Measurements from ENCODE around the gene KLK14. TPM values are rescaled to one million over a fixed set of nuclear protein-coding genes. Genes with fewer than 3 reads are reported as not detected.

Gene KLK14
- total RNA-seq, 2 donors from 2014 or later = not detected

GRCh38 chr19:51101171-51101865 is 18.6 kb upstream of the KLK14 start:
- no peaks in the 10 kb centered on the region for H3K27me3 ChIP-seq
- WGBS, 2 donors = 24 to 25% methylated on average over 5 of the region's 5 CpGs
- peak in 1 of 4 donors; percentile 54 for DNase-seq
- no peak for ATAC-seq
- peaks cover 0 to 2% of the 10 kb centered on the region in 2 donors for H3K36me3 ChIP-seq (replicated peaks in 1 of 2; ENCODE audit: insufficient read depth in 1 of 2, low read depth in 2 of 2)
- no peak overlapping the region for H3K4me3 ChIP-seq
- peak overlapping the region in 3 of 4 donors; percentile 2 to 31 (median 5) for H3K27ac ChIP-seq
- intact Hi-C loops (cut with DNase I) = loop anchor here (10.0 kb wide), 1 partner anchor 297 kb away; no protein-coding TSS in a partner anchor
- peaks cover 21% of the 10 kb centered on the region for H3K4me1 ChIP-seq
- H3K9me3 ChIP-seq = no peaks in the 10 kb centered on the region
- TF ChIP-seq POLR2A (IDR thresholded peaks at IDR 0.05) = no peak
- no peak for TF ChIP-seq CTCF (IDR thresholded peaks at IDR 0.05)

- TF ChIP-seq POLR2A (IDR thresholded peaks at IDR 0.05) = no peak
- no peak for TF ChIP-seq CTCF (IDR thresholded peaks at IDR 0.05)
- Histone ChIP-seq H3K9me3 (no peaks in the 10 kb centered on the region), H3K4me1 (peaks cover 21% of the 10 kb centered on the region), H3K36me3 (replicated peaks in 1 of 2; ENCODE audit: insufficient read depth in 1 of 2, low read depth in 2 of 2) (peaks cover 0 to 2% of the 10 kb centered on the region in 2 donors), H3K27ac (no peak overlapping the region), H3K27me3 (no peaks in the 10 kb centered on the region), H3K4me3 (no peak overlapping the region)
- ATAC-seq (no peak), DNase-seq (no peak)
- intact Hi-C loops (cut with DNase I) = loop anchor here (10.0 kb wide), 1 partner anchor 296 kb away; no protein-coding TSS in a partner anchor
- 50 to 57% methylated on average over 3 of the region's 3 CpGs for WGBS, 2 donors
Observed at GRCh38 chr19:51100601-51101000, 17.9 kb upstream of the KLK14 start.

- Histone ChIP-seq H3K27ac (no peak overlapping the region), H3K9me3 (no peaks in the 10 kb centered on the region), H3K4me3 (no peak overlapping the region), H3K36me3 (replicated peaks in 1 of 2; ENCODE audit: insufficient read depth in 1 of 2, low read depth in 2 of 2) (peaks cover 0 to 2% of the 10 kb centered on the region in 2 donors), H3K27me3 (no peaks in the 10 kb centered on the region), H3K4me1 (peaks cover 26% of the 10 kb centered on the region)
- ATAC-seq (no peak), DNase-seq (no peak)
- TF ChIP-seq CTCF (IDR thresholded peaks at IDR 0.05) (no peak), POLR2A (IDR thresholded peaks at IDR 0.05) (no peak)
- intact Hi-C loops (cut with DNase I) = loop anchor here (5.0 to 10.0 kb wide), 2 partner anchors 77 to 164 kb away; no protein-coding TSS in a partner anchor
- WGBS, 2 donors = 86 to 87% methylated on average over 16 to 20 of the region's 22 CpGs
Observed at GRCh38 chr19:51099047-51099382, 16.3 kb upstream of the KLK14 start.

- H3K36me3 ChIP-seq (replicated peaks in 1 of 2; ENCODE audit: insufficient read depth in 1 of 2, low read depth in 2 of 2) = peaks cover 0 to under 1% of the 10 kb centered on the region in 2 donors
Observed at GRCh38 chr19:51098365-51099046, 15.8 kb upstream of the KLK14 start.

More at GRCh38 chr19:51098365-51099046, 15.8 kb upstream of the KLK14 start:
- TF ChIP-seq CTCF (IDR thresholded peaks at IDR 0.05) = no peak
- no peak for TF ChIP-seq POLR2A (IDR thresholded peaks at IDR 0.05)
- ATAC-seq = peak; percentile 10
- Histone ChIP-seq H3K4me1 (peaks cover 26% of the 10 kb centered on the region), H3K27ac (no peak overlapping the region), H3K9me3 (no peaks in the 10 kb centered on the region), H3K4me3 (no peak overlapping the region), H3K27me3 (no peaks in the 10 kb centered on the region)
- no peak for DNase-seq
- 81 to 90% methylated on average over 19 to 65 of the region's 78 CpGs for WGBS, 2 donors
- intact Hi-C loops (cut with DNase I) = loop anchor here (5.0 to 10.0 kb wide), 2 partner anchors 76 to 164 kb away; no protein-coding TSS in a partner anchor
